ENCODE measurements around the gene PDLIM7.
A peak's percentile ranks its signal among the peaks of the same experiment; 100 is the strongest.

The PDLIM7 gene

GRCh38 chr5:177520916-177521513 lies 23.6 kb upstream of the PDLIM7 start:
- Histone ChIP-seq H3K27ac (replicated peaks) (no peak overlapping the region), H3K27me3 (ENCODE audit: insufficient read depth, poor library complexity, severe bottlenecking) (no peaks in the 10 kb centered on the region), H3K4me3 (replicated peaks; ENCODE audit: insufficient read depth, low read length) (no peak overlapping the region)
- TF ChIP-seq POLR2AphosphoS5 (IDR thresholded peaks at IDR 0.05; ENCODE audit: low read depth) (0 out of 2 replicates have a peak, but pooled peaks have one; percentile 32), CTCF (IDR thresholded peaks at IDR 0.05; ENCODE audit: insufficient read depth, low read length) (no peak)
- DNase-seq (ENCODE audit: low read depth in 1 of 2, low spot score in 1 of 2): no peak

- Histone ChIP-seq H3K27ac (replicated peaks) (no peak overlapping the region), H3K4me3 (replicated peaks; ENCODE audit: insufficient read depth, low read length) (no peak overlapping the region), H3K27me3 (ENCODE audit: insufficient read depth, poor library complexity, severe bottlenecking) (no peaks in the 10 kb centered on the region)
- no peak for DNase-seq (ENCODE audit: low read depth in 1 of 2, low spot score in 1 of 2)
- TF ChIP-seq POLR2AphosphoS5 (IDR thresholded peaks at IDR 0.05; ENCODE audit: low read depth): no peak
Measured at GRCh38 chr5:177520271-177520670, 22.9 kb upstream of the PDLIM7 start.

GRCh38 chr5:177519463-177520235 lies 22.2 kb upstream of the PDLIM7 start:
- Histone ChIP-seq H3K27ac (replicated peaks) (no peak overlapping the region), H3K4me3 (replicated peaks; ENCODE audit: insufficient read depth, low read length) (no peak overlapping the region), H3K27me3 (ENCODE audit: insufficient read depth, poor library complexity, severe bottlenecking) (no peaks in the 10 kb centered on the region)
- DNase-seq (ENCODE audit: low read depth in 1 of 2, low spot score in 1 of 2): no peak
- TF ChIP-seq REST (IDR thresholded peaks at IDR 0.05; ENCODE audit: insufficient replicate concordance, low read depth) (no peak), GABPA (IDR thresholded peaks at IDR 0.05; ENCODE audit: low read depth) (no peak), SPI1 (IDR thresholded peaks at IDR 0.05; ENCODE audit: borderline replicate concordance, low read depth) (no peak), CTCF (IDR thresholded peaks at IDR 0.05; ENCODE audit: insufficient read depth, low read length) (no peak), POLR2AphosphoS5 (IDR thresholded peaks at IDR 0.05; ENCODE audit: low read depth) (no peak)

GRCh38 chr5:177516601-177517568 lies 19.5 kb upstream of the PDLIM7 start, which contains the start of gene DDX41:
Gene DDX41 (minus strand): TSS chr5:177516961. CDS start chr5:177516945, 16 bp downstream.
- no peaks in the 10 kb centered on the region for H3K27me3 ChIP-seq (ENCODE audit: insufficient read depth, poor library complexity, severe bottlenecking)
- TF ChIP-seq SPI1 (IDR thresholded peaks at IDR 0.05; ENCODE audit: borderline replicate concordance, low read depth) (peak; percentile 35; the same call in 1 of the 2 replicates), GABPA (IDR thresholded peaks at IDR 0.05; ENCODE audit: low read depth) (no peak), REST (IDR thresholded peaks at IDR 0.05; ENCODE audit: insufficient replicate concordance, low read depth) (peak; percentile 29), CTCF (IDR thresholded peaks at IDR 0.05; ENCODE audit: insufficient read depth, low read length) (no peak), POLR2AphosphoS5 (IDR thresholded peaks at IDR 0.05; ENCODE audit: low read depth) (peak; percentile 75)
- DNase-seq (ENCODE audit: low read depth in 1 of 2, low spot score in 1 of 2): peak; percentile 98 to 99

More at GRCh38 chr5:177516601-177517568, 19.5 kb upstream of the PDLIM7 start, which contains the start of gene DDX41:
- Histone ChIP-seq H3K4me3 (replicated peaks; ENCODE audit: insufficient read depth, low read length) (peak within 1 kb of the TSS; percentile 88), H3K27ac (replicated peaks) (peak within 1 kb of the TSS; percentile 77)

Data from HL-60 (cell line).